ENCODE results near the gene SLC38A11.

SLC38A11 gene

DNA sequence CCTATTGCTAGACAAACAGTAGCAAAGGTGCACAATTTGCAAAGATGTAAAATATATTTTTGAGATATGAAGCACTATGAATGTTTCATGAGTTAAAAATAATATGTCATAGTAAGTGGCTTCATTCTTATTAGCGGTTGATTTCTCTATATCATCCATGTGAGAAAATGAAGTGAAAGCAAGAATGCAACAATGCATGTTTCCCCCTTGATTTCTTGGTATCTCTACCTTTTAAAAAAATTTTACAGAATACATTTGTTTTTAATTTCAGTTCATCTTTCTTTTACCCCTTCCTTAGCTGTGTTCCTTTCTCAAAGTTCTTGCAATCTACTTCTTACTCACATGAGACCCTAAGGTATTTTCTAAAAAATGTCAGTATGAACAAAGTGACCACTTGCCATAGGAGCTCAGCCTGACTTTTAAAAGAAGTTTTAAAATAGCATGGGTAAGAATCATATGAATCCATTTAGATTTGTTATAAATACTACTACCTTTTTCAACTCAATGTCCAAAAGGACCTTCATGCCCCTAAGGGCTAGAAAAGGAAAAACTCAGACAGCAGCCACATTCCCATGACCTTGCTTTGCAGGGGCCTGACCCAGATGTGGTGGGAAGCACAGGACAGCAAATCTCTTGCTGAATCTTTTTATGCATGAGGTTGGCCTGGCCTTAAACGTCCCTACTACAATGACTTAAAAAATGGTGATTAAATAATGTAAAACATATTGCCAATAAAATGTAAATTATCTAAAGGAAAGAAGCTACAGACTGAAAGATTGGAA lies 14.8 kb upstream of the SLC38A11 start:
- DNase-seq (ENCODE audit: low read depth): no peak

DNA sequence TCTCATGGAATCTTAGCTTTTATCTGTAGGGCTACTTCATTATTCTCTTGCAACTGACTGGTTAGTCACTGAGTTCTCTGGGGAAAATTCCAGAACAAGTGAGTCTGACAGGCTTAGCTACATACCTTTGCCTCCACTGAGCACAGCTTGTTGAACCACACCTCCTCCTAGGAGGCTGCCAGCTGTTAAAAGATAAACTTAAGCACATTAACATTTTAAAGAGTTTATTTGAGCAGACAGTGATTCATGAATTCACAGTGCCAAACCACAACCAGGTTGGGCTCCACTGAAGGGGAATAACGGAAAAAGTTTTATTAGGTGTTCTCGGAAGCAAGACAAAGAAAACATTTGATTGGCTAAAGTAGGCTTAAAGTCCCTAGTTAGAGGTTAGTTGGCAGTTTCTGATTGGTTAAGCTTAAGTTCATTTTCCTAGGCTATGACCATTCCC lies 12.5 kb upstream of the SLC38A11 start:
- peak; percentile 66 for DNase-seq (ENCODE audit: low read depth)

DNA sequence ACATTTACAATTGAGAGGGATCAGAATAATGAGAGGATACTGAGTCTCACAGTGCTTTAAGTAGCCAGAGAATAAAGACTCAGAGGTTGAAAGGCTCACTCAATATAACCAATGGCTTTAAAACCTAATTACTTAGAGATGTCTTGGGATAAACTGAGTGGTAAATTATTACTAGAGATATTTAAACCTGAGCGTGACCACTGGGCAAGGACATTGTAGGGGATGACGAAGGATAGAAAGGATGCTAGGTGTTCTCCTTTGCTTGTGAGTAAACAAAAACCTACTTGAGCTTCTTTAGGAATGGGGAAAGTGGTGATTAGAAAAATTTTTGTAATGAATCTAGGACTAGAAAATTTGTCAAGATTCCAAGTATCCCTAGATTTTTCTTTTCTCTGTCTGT lies 12.0 kb upstream of the SLC38A11 start:
- DNase-seq (ENCODE audit: low read depth): no peak

DNA sequence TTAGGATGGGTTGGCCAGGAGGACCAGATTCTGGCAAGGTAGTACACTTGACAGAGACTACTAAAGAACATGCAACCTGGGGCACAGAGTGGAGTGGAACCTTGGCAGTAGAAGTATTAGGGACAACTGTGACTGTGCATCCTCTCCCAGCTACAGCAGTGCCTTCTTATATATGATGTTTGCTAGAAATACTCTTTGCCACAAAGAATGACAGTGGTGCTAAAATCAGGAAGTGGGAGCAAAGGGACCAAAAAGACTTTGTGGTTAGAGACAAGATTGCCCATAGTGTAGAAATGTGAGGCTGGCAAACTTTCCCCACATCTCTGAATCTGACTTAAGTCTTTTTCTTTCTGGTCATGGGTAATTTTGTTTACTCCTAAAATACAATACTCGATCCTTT lies 9.4 kb upstream of the SLC38A11 start:
- DNase-seq (ENCODE audit: low read depth): no peak

DNA sequence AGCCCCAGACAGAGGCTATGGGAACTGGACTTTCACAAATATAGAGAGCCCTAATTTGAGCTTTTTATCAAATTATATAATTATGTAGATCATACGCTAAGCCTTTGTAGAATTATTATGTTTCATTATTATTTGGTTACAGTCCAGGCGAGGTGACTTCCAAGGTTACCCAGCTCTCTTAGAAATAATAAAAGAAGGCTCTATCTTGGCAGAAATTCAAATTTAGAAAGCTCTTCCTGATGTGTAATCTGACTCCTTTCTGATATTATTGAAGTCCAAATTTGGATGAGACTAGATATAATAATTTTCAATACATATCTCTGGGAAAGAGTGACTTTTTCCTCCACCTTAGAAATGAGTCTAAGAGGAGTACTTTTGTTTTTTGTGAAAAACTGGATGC lies 4.8 kb upstream of the SLC38A11 start:
- no peak for DNase-seq (ENCODE audit: low read depth)

DNA sequence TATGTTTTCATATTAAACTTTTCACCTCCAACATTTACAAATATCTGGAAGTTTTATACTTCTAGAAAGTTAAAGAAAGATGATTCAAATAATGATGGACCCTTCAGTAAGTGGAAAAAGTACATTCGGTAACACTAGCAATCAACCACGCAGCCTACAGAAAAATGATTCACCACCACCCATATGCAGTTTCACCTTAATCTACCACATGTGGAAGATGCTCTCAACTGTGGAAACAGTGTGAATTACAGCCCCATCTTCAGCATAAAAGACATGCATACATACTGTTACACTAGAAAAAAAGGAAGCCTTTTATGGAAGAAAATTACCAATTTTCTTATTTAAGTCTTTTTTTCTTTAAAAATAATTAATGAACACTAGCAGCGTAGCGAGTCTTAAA lies 1.1 kb downstream of the SLC38A11 start:
- DNase-seq (ENCODE audit: low read depth): no peak

DNA sequence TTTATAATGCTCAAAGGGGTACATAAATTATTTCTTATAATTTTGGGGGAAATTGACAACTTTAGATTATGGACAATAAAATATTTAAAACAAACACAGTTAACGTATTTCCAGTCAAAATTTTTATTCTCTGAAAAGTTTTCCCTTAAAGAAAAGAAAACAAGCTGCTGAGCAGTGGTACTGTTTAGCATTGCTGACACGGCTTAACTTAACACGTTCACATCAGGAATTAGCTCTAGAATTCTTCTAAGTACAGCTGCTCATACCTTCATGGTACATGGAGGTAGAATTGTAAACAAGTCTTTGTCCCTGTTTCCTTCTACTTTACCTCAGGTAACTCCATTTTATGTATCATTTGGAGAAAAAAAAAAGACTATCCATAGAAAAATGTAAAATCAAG lies 2.0 kb downstream of the SLC38A11 start:
- no peak for DNase-seq (ENCODE audit: low read depth)

DNA sequence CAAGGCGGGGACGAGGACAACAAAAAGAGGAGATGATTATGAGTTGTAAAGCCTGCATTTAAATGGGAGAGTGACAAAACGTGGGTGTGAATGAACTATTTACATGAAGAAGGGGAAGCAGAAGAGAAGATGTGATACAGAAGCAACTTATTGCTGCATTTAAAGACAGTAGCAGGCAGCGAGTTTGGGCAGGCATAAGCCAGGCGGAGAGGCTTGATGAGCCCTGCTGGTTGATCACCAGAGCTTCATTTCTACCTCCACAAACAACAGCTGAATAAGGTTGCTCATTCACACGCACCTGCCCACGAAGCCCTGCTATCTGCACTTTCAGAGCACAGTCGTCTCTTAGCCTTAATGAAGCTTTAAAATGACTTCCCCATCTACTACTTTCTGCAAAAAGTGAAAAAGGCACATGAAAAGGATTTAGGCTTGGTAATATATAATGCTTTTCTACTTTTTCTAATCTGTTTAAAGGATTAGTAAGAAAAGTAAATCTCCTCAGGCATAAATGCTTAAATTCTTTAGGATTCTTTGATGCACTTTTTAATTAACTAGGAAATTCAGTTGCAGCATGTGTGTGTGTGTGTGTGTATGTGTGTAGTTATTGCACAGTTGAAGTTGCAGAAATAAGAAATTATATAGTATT lies 3.1 kb downstream of the SLC38A11 start:
- DNase-seq (ENCODE audit: low read depth): no peak

DNA sequence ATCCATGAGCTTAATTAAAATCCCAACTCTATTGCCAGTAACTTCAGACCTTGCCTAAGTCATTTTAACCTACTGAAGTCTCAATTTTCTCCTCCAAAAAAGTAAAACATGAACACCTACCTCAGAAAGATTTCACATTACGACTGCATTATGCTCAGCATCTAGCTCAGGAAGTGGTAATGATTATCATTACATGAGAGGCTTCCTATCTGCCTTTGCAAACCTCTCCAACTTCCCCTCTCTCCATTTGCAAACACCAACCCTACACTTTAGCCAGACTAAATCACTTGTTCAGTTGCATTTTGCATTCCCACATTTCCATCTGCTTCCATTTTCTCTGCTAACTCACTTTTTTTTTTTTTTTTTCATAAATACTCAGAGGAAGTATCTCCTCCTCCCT lies 6.8 kb downstream of the SLC38A11 start:
- no peak for DNase-seq (ENCODE audit: low read depth)

DNA sequence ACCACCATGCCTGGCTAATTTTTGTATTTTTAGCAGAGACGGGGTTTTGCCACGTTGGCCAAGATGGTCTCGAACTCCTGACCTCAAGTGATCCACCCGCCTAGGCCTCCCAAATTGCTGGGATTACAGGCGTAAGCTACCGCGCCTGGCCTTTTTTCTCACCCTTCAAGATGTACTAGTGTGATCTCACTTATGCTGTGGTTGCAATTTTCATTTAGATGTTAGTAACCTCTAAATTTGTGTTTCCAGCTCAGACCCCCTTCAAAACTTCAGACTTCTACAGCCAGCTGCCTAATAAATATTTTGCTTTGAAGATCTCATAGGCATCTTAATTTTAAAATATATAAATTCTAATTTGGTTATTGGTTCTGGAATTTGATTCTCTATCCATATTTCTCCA lies 8.0 kb downstream of the SLC38A11 start:
- no peak for DNase-seq (ENCODE audit: low read depth)

DNA sequence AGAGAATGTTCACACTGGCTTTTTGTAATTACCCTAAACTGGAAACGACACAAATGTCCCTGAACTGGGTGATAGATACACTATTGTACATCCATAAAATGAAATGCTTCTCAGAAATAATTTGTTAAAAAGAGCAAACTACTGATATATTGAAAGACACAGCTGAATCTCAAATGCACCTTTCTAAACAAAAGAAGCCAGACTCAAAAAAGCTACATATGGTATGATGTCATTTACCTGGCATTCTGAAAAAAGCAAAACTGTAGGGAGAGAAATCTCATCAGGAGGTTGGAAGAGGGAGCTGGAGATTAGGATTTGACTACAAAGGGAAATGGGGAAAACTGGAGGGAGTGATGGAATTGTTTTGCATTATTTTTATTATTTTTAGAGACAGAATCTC lies 12.0 kb downstream of the SLC38A11 start:
- DNase-seq (ENCODE audit: low read depth): no peak

DNA sequence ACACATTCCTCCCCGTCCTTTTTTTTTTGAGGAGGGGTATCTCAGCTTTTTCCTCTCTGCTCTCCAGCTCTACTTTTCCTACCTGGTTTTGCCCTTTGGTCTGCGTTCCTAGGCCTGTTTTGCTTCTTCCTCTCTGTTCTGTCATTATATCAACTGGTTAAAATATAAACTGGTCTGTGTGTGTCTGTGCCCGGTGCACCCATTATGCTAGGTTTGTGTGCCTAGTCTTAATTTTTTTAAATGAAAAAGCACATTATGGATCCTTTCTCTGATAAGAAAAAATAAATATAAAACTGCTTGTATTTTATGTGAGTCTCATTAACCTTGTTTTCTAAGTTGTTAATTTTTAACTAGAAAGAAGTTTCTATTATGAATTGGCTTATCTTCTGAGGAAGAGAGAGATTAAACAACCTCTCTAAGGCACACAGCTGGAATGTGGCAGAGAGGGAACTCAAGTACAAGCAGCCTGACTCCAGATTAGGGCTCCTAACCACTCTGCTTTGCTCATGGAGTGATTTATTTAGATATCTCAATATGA lies 17.4 kb downstream of the SLC38A11 start:
- DNase-seq (ENCODE audit: low read depth): no peak

DNA sequence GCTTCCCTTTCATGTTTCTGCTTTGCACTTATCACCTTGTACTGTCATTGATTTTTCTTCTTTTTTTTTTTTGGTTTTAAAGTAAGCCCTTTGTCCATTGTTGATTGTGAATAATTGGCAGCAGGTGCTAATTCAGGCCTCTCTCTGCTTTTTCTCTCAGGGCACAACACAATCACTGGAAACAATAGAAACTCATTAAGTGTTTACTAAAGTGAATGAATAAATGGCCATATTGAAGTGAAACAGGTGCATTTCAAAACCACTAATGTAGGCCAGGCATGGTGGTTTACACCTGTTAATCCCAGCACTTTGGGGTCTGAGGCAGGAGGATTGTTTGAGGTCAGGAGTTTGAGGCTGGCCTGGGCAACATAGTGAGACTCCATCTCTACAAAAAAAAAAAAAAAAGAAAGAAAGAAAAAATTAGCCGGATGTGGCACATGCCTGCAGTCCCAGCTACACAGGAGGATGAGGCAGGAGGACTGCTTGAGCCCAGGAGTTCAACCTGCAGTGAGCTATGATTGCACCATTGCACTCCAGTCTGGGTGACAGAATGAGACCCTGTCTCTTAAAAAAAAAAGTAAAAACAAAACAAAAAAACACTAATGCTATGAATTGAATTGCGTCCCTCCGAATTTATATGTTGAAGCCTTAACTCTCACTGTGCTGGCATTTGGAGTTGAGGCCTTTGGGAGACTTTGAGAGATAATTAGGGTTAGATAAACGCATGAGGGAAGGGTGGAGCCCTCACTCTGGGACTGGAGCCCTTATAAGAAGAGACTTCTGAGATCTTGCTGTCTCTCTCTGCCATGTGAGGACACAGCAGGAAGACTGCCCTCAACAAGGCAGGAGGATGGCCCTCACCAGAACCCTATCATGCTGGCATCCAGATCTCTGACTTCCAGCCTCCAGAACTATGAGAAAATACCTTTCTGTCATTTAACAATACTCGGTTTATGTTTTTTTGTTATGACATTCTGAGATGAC lies 19.9 kb downstream of the SLC38A11 start:
- no peak for DNase-seq (ENCODE audit: low read depth)

DNA sequence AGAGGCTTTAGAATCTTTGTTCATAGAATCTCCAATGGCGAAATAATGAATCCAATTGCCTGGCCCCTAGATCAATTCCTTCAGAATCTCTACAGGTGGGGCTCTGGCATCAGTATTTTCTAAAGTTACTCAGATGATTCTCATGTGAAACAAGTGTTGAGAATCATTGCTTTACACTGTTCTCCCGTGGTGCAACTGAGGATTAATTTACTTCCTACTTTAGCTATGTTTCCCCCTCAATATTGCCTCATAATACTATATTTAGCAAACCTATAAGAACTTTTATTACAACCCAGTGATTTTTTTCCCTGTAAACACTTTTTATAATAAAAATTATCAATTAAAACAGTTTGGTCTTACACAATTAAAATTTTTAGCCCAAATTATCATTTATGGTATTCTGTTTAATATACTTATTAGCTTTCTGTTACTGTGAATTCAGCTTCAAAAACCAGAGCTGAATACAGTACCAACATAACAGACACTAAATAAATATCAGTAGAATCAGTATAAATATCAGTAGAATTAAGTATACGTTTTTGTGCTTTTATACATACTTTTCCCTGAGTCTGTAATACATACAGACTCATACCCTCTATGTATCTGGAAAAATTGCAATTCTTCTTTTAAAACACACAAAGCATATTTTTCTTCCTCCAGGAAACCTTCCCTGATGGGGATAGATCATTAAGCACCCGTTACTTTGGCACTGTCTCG lies 20.8 kb downstream of the SLC38A11 start:
- DNase-seq (ENCODE audit: low read depth): no peak

DNA sequence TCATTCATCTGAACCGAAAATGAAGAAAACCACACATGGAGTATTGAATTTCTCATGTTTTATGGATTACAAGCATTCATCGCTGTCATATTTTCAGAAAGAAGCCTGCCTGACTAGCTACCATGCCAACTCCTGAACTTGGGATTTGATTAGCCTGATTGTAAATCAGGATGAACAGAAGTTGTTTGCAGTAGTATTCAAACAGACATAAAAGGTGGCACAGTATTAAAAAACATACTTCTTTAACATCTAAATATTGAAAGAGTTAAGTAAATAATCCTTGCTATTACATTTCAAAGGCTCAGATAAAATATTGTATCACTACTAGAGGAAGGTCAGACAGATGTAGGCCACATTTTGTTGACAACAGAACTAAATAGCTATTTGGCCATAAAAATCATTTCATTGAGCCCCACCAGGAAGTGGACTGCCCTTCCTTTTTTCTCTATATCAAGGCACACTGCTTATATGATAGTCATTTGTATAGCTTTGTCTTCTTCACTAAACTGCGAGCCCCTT lies 21.6 kb downstream of the SLC38A11 start:
- no peak for DNase-seq (ENCODE audit: low read depth)

DNA sequence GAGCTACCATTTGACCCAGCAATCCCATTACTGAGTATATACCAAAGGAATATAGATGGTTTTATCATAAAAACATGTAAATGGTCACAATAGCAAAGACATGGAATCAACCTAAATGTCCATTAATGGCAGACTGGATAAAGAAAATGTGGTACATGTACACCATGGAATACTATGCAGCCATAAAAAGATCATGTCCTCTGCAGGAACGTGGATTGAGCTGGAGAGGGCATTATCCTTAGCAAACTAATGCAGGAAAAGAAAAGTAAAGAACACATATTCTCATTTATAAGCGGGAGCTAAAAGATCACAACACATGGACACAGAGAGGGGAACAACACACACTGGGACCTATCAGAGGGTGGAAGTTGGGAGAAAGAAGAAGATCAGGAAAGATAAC lies 22.9 kb downstream of the SLC38A11 start:
- no peak for DNase-seq (ENCODE audit: low read depth)

DNA sequence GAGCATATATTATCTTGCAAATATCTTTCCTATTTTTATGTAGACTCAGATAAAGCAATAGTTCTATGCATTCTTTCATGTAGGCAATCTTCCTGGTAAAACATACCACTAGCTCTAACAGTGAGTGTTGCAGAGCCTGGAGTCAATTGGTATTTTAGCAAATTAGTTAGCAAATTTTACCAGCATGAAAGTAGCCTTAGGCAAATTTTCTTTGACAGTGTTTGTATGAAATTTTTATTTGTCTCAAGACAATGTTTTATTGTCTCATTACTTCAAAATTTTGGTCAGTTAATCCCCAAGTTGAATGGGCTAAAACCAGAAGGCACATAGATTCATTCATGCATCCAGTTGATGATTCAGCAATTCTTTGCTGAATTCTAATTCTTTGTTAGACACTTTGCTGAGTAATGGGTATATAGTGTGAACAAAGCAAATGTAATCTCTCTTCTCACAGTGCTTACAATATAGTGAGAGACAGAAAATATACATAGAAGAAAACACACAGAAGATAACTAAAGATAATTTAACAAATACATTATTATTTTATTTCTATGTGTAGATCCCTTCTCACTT lies 27.1 kb downstream of the SLC38A11 start:
- DNase-seq (ENCODE audit: low read depth): no peak

DNA sequence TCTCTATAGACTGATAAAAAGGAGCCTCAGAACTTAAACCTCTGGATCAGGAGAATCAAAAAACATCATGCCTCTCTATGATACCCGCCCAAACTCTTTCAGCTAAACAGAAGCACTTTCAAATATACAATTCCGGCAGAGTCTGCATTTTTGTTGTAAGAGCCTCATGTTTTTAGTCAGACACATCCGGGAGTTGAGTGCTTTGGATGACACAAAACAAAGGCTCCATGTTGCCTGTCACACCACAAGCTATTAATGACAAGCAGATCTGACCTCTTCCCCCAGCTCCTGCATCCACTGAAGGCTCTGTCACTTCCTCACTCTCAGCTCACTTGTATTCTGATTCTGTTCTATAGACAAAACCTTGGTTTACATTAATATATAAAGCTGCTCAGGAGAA lies 33.2 kb downstream of the SLC38A11 start:
- no peak for DNase-seq (ENCODE audit: low read depth)

DNA sequence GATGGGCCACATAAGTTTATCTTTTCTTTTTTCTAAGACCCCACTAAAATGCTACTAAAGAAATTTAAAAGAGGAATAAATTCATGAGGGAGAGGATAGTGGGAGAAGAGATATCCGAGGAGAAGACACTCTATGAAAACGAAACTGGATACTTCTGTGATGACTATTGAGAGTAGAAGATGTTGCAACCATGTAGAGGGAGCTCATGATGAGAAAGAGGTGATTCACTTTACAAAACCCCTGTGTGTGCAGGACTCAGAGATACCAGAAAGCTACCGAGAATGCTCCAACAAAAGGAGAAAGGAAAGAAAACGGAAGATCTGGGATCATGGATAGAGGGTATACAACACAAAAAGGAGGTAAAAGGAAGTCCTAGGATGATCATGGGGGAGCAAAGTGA lies 34.9 kb downstream of the SLC38A11 start:
- DNase-seq (ENCODE audit: low read depth): peak; percentile 84

DNA sequence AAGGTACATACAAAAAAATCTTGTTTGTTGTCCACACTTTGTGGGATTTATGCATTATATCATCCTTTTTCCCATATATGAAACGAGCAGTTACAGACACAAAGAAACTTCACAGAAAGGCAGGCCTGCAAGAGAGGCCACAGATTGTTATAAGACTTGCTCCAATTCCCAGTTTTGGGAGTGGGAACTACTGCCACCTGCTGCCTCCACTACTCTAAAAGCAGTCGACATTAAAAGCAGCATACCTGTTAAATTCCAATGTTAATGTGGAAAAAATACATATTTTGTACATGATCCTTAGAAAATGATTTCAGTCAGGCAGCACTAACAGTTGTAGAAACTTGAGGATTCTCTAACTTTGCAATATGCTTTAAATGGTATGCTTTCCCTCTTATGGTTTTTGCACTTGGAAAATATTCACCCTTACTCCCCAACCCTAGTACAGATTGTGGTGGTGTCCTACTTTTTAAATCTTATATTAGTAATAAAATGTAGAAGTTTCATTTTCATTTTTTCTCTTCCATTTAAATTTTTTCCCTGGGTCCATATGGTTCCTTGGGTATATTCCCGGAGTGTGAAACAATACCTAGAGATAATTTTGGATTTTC lies 37.9 kb downstream of the SLC38A11 start:
- DNase-seq (ENCODE audit: low read depth): no peak

DNA sequence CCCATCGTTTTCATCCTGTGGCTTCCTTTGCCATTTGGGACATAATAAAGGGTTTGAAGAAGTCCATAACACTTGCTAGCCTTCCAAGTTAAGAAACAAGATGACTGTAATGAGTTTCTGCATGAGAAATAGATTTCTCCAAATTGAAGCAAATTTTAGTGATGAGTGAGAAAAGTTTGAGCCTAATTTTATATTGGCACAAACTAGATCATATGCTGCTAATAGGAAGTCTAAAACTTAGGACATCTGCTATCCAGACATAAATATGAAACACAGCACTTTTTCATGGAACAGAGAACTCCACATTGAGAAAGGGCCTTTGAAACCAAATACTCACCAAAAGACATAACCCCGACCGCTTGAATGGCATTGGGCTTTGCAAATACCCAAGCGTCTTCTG lies 39.8 kb downstream of the SLC38A11 start:
- no peak for DNase-seq (ENCODE audit: low read depth)

Measured in stromal cell of bone marrow (primary cell).